ENCODE measurements around the gene APBB2. TPM values are rescaled to one million over a fixed set of nuclear protein-coding genes. Genes with fewer than 3 reads are reported as not detected.

The APBB2 gene
- total RNA-seq, 2 experiments from 2014 or later, result 0.22 TPM; not detected in 1

DNA sequence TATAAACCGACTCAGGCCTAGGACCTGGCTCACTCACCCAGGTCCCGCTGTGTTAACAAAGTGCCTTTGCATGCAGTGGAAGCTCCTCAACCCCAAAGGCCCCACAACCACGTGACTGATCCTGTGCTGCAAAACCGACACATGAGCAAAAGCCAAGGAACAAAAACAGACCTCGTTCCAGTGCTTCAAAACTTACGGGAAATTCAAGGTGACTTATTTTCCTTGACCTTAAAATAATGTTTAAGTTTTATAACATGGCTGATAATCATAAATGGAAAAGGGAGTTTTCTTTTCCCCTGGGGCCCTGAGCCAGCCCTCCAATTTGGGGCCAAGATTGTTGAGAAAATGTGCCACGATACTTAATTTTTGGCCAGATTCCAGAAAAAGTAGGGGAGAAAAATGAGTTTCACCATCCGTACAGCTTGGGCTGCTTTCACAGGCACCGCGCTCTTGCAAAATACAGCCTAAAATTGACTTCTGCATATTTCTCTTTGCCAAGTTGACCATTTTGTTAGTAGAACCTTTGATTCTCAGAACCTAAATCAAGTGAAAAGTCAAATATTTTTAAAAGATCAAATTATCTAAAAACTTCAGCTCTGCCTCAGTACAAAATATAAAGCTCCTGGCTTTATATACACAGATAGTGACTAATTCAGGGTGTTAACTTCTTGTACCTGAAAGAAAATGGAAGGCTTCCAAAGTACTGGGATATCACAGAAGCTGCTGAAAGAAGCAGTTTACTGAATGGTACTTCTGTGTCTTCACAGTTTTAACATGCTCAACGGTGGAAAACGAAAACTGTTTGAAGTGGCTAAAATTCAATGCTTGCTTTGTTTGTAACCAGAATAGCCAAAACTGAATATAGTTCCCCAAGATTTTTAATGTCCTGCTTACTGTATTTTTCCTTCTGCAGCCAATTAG, 93.8 kb downstream of the APBB2 start:
- no peaks in the 10 kb centered on the region for H3K4me1 Mint-ChIP-seq (ENCODE audit: low read depth)
- H3K9me3 ChIP-seq (ENCODE audit: control insufficient read depth in 1 of 2, insufficient read depth in 1 of 2, low read length in 2 of 2), result no peaks in the 10 kb centered on the region
- intact Hi-C loops (cut with DNase I, micrococcal nuclease), result no loop called here

GRCh38 chr4:41119867-41120295, 94.5 kb downstream of the APBB2 start:
- Histone ChIP-seq H3K36me3 (ENCODE audit: insufficient read depth, low read length) (no peaks in the 10 kb centered on the region), H3K27me3 (ENCODE audit: control insufficient read depth in 1 of 2, insufficient read depth in 2 of 2, low read length in 2 of 2) (no peaks in the 10 kb centered on the region), H3K4me3 (ENCODE audit: low read length) (no peak overlapping the region), H3K4me1 (ENCODE audit: insufficient read depth, low read length) (no peaks in the 10 kb centered on the region), H3K27ac (ENCODE audit: low read depth in 1 of 2, low read length in 2 of 2) (no peak overlapping the region), H3K9me3 (ENCODE audit: control insufficient read depth in 1 of 2, insufficient read depth in 1 of 2, low read length in 2 of 2) (no peaks in the 10 kb centered on the region)
- TF ChIP-seq CTCF (IDR thresholded peaks at IDR 0.05), result no peak
- no peak overlapping the region for H3K27ac Mint-ChIP-seq
- ATAC-seq (ENCODE audit: poor library complexity) (no peak), DNase-seq (no peak)
- intact Hi-C loops (cut with DNase I, micrococcal nuclease), result no loop called here
- ChIA-PET POLR2A (no interaction called here), CTCF (no interaction called here)
- H3K4me3 Mint-ChIP-seq, result no peak overlapping the region
- H3K9me3 Mint-ChIP-seq, result peaks cover 6% of the 10 kb centered on the region
- H3K4me1 Mint-ChIP-seq (ENCODE audit: low read depth), result no peaks in the 10 kb centered on the region
- peaks cover 4% of the 10 kb centered on the region for H3K27me3 Mint-ChIP-seq
- H3K36me3 Mint-ChIP-seq (ENCODE audit: low read depth), result no peaks in the 10 kb centered on the region

More for the DNA sequence above, 93.8 kb downstream of the APBB2 start:
- DNase-seq (no peak), ATAC-seq (ENCODE audit: poor library complexity) (no peak)
- CTCF ChIA-PET, result no interaction called here
- Histone ChIP-seq H3K27ac (ENCODE audit: low read depth in 1 of 2, low read length in 2 of 2) (no peak overlapping the region), H3K4me3 (ENCODE audit: low read length) (no peak overlapping the region), H3K27me3 (ENCODE audit: control insufficient read depth in 1 of 2, insufficient read depth in 2 of 2, low read length in 2 of 2) (no peaks in the 10 kb centered on the region), H3K4me1 (ENCODE audit: insufficient read depth, low read length) (no peaks in the 10 kb centered on the region), H3K36me3 (ENCODE audit: insufficient read depth, low read length) (no peaks in the 10 kb centered on the region)
- TF ChIP-seq CTCF (IDR thresholded peaks at IDR 0.05), result no peak
- H3K36me3 Mint-ChIP-seq (ENCODE audit: low read depth), result no peaks in the 10 kb centered on the region
- H3K27me3 Mint-ChIP-seq, result peaks cover 4% of the 10 kb centered on the region
- no peak overlapping the region for H3K27ac Mint-ChIP-seq
- H3K4me3 Mint-ChIP-seq, result no peak overlapping the region
- POLR2A ChIA-PET, result no interaction called here
- H3K9me3 Mint-ChIP-seq, result peaks cover 3% of the 10 kb centered on the region

- no peak for ATAC-seq (ENCODE audit: poor library complexity)
- ChIA-PET CTCF (no interaction called here), POLR2A (no interaction called here)
- H3K36me3 ChIP-seq (ENCODE audit: insufficient read depth, low read length), result no peaks in the 10 kb centered on the region
- no peaks in the 10 kb centered on the region for H3K27me3 Mint-ChIP-seq
- no peaks in the 10 kb centered on the region for H3K36me3 Mint-ChIP-seq (ENCODE audit: low read depth)
- H3K4me1 Mint-ChIP-seq (ENCODE audit: low read depth), result no peaks in the 10 kb centered on the region
- no peak for DNase-seq
- intact Hi-C loops (cut with DNase I, micrococcal nuclease), result no loop called here
- TF ChIP-seq CTCF (IDR thresholded peaks at IDR 0.05), result no peak
- no peaks in the 10 kb centered on the region for H3K27me3 ChIP-seq (ENCODE audit: control insufficient read depth in 1 of 2, insufficient read depth in 2 of 2, low read length in 2 of 2)
- H3K4me3 ChIP-seq (ENCODE audit: low read length), result no peak overlapping the region
- no peak overlapping the region for H3K27ac Mint-ChIP-seq
- H3K4me1 ChIP-seq (ENCODE audit: insufficient read depth, low read length), result no peaks in the 10 kb centered on the region
- no peak overlapping the region for H3K27ac ChIP-seq (ENCODE audit: low read depth in 1 of 2, low read length in 2 of 2)
- no peak overlapping the region for H3K4me3 Mint-ChIP-seq
- H3K9me3 Mint-ChIP-seq, result peaks cover 10% of the 10 kb centered on the region
- peaks cover 0 to 6% of the 10 kb centered on the region in 2 experiments for H3K9me3 ChIP-seq (ENCODE audit: control insufficient read depth in 1 of 2, insufficient read depth in 1 of 2, low read length in 2 of 2)
Measured at GRCh38 chr4:41111791-41112190, 102.6 kb downstream of the APBB2 start.
